ENCODE results near the gene SLC19A1.

GRCh38 chr21:45452696-45453307 is 89.4 kb downstream of the SLC19A1 start:
- TF ChIP-seq CTCF (IDR thresholded peaks at IDR 0.05; ENCODE audit: low read depth, low read length, missing input control) (no peak), TAF1 (conservative IDR thresholded peaks at IDR 0.05) (no peak), MAX (IDR thresholded peaks at IDR 0.05) (no peak), ZBTB33 (IDR thresholded peaks at IDR 0.05) (no peak), ATF3 (IDR thresholded peaks at IDR 0.05) (no peak), FOXA1 (IDR thresholded peaks at IDR 0.05) (no peak), REST (IDR thresholded peaks at IDR 0.05) (no peak), RAD21 (IDR thresholded peaks at IDR 0.05) (no peak)
